Mucosa of descending colon (tissue), 3 donors: ENCODE data around the gene PHLDB2. TPM values are rescaled to one million over a fixed set of nuclear protein-coding genes. Genes with fewer than 3 reads are reported as not detected.

ENCODE experiments used
- ATAC-seq: fragments of 200-7000 bp; cut with Tn5 transposase; one replicate; pipeline ENCODE4 v1.9.1; 2020; ENCODE audit warnings: mild to moderate bottlenecking, moderate library complexity
- DNase-seq, 3 donors: peaks; one replicate each; pipeline ENCODE4 v3.0.0-alpha.2; 2020
- H3K36me3 ChIP-seq: fragments of 200-600 bp; one replicate; pipeline ENCODE4 v1.8.0; 2021; ENCODE audit warnings: low read depth, mild to moderate bottlenecking
- H3K4me1 ChIP-seq: fragments of 200-600 bp; one replicate; pipeline ENCODE4 v1.8.0; 2021; ENCODE audit warnings: low read depth, mild to moderate bottlenecking
- H3K4me3 ChIP-seq: fragments of 200-600 bp; one replicate; pipeline ENCODE4 v1.8.0; 2021; ENCODE audit warnings: mild to moderate bottlenecking
- H3K9me3 ChIP-seq: fragments of 200-600 bp; one replicate; pipeline ENCODE4 v1.8.0; 2021; ENCODE audit warnings: mild to moderate bottlenecking
- CTCF ChIP-seq: fragments of 200-600 bp; IDR thresholded peaks from one replicate; pipeline ENCODE4 v1.8.0; 2022; ENCODE audit warnings: antibody characterized with exemption, mild to moderate bottlenecking
- intact Hi-C, 2 donors: fragments of 100-400 bp; cut with DNase I in 1 of 2; cut with micrococcal nuclease in 1 of 2; formaldehyde crosslinking; loops; one replicate each; pipeline versions ENCODE4 v1.11.0 to v1.11.1; 2022; cut with DNase I, micrococcal nuclease
- total RNA-seq, 3 donors: library from RNA; stranded (reverse); fragmentation: NEBNext Ultra II Directional in 2 of 3; extraction: Animal tissue kit (Norgen Biotek cat#: 25700) in 2 of 3; gene quantifications; one replicate each; pipeline versions ENCODE4 v1.2.1 to v1.2.4, GENCODE V29; 2021 to 2023
- donor health status: DM: no; HTN: no; CAD: no; lungs with moderate emphysema.
- donor health status: DM: no; HTN: no; CAD: no.
- donor health status: DM: no; HTN: yes; CAD: no.

Gene PHLDB2
- total RNA-seq, 3 donors from 2014 or later, result 9.4 to 90.2 (median 17.7) TPM

GRCh38 chr3:111904376-111905241, 45.5 kb downstream of the PHLDB2 start:
- intact Hi-C loops, result no loop called here
- no peaks in the 10 kb centered on the region for H3K36me3 ChIP-seq

GRCh38 chr3:111906656-111907055, 47.6 kb downstream of the PHLDB2 start:
- DNase-seq (no peak), ATAC-seq (no peak)
- Histone ChIP-seq H3K4me1 (no peaks in the 10 kb centered on the region), H3K4me3 (no peak overlapping the region), H3K36me3 (no peaks in the 10 kb centered on the region), H3K9me3 (no peaks in the 10 kb centered on the region)
- TF ChIP-seq CTCF, result no peak
- intact Hi-C loops, result no loop called here

More at GRCh38 chr3:111904376-111905241, 45.5 kb downstream of the PHLDB2 start:
- Histone ChIP-seq H3K4me1 (no peaks in the 10 kb centered on the region), H3K9me3 (no peaks in the 10 kb centered on the region), H3K4me3 (no peak overlapping the region)
- peak; percentile 47 for ATAC-seq
- TF ChIP-seq CTCF, result no peak
- DNase-seq, result no peak

- no peaks in the 10 kb centered on the region for H3K36me3 ChIP-seq
- DNase-seq (no peak), ATAC-seq (no peak)
- H3K4me3 ChIP-seq, result no peak overlapping the region
- H3K4me1 ChIP-seq, result no peaks in the 10 kb centered on the region
- TF ChIP-seq CTCF, result no peak
- intact Hi-C loops, result no loop called here
- H3K9me3 ChIP-seq, result no peaks in the 10 kb centered on the region
Measured at GRCh38 chr3:111907151-111907550, 48.1 kb downstream of the PHLDB2 start.

GRCh38 chr3:111910806-111911205, 51.7 kb downstream of the PHLDB2 start:
- ATAC-seq, result no peak
- TF ChIP-seq CTCF, result no peak

GRCh38 chr3:111911446-111911845, 52.4 kb downstream of the PHLDB2 start:
- Histone ChIP-seq H3K4me1 (no peaks in the 10 kb centered on the region), H3K36me3 (no peaks in the 10 kb centered on the region), H3K9me3 (no peaks in the 10 kb centered on the region), H3K4me3 (no peak overlapping the region)
- intact Hi-C loops, result no loop called here
- no peak for DNase-seq
- no peak for TF ChIP-seq CTCF
- ATAC-seq, result no peak

More at GRCh38 chr3:111910806-111911205, 51.7 kb downstream of the PHLDB2 start:
- H3K9me3 ChIP-seq, result no peaks in the 10 kb centered on the region
- no peak for DNase-seq
- no peaks in the 10 kb centered on the region for H3K36me3 ChIP-seq
- H3K4me1 ChIP-seq, result no peaks in the 10 kb centered on the region
- H3K4me3 ChIP-seq, result no peak overlapping the region
- intact Hi-C loops, result no loop called here
